Sigmoid colon (tissue), 4 donors: ENCODE results near the gene MED25.

Experiments used
- POLR2A ChIP-seq, 2 donors: fragments of 450-650 bp; IDR thresholded peaks; one replicate each; pipeline ENCODE4 v1.6.1; 2016; ENCODE audit warnings: antibody characterized with exemption in 2 of 2, mild to moderate bottlenecking in 2 of 2, moderate library complexity in 2 of 2
- POLR2AphosphoS5 ChIP-seq, 4 donors: sonication (generic); formaldehyde crosslinking; IDR thresholded peaks; one replicate each; pipeline ENCODE4 v1.6.1; 2017; ENCODE audit warnings: antibody characterized with exemption in 4 of 4

DNA sequence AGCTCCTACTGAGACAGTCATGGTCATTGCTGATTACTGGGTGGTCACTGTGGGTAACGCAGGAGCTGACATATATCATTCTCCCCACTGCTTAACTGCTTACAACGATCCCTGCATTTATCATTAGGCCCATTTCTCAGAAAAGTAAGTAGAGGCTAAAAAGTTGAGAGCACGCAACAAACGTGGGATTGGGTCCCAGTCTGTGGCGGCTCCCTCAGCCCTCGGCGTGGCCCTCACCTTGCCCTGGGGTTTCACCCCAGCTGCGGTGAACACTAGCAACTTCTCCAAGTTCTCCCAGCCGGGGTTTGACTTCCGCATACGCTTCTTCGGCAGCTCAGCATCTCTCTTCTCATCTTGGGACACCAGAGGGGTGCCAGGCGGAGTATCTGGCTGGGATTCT, 46.8 kb downstream of the MED25 start:
- TF ChIP-seq POLR2A (IDR thresholded peaks at IDR 0.05) (no peak), POLR2AphosphoS5 (IDR thresholded peaks at IDR 0.05) (no peak)
